GM21576 (cell line): ENCODE data around the gene MMGT1.
"Not testable (repeated sequence)": the region's sequence is repeated elsewhere in the genome, so short reads cannot be mapped to it uniquely, and the experiment has no call there.

Experiments
- ATAC-seq: cut with Tn5 transposase; IDR thresholded peaks from one replicate; pipeline ENCODE4 v1.9.1; 2021; ENCODE audit warnings: mild to moderate bottlenecking, moderate library complexity; ENCODE audit not compliant: unreplicated experiment

Gene MMGT1

GRCh38 chrX:135927897-135928296 lies 45.9 kb downstream of the MMGT1 start:
- no peak for ATAC-seq

GRCh38 chrX:135923353-135923752 lies 50.4 kb downstream of the MMGT1 start:
- no peak for ATAC-seq

- not testable (repeated sequence) for ATAC-seq
Observed at GRCh38 chrX:135920516-135920915, 53.3 kb downstream of the MMGT1 start.

GRCh38 chrX:135914404-135914803 lies 59.4 kb downstream of the MMGT1 start:
- ATAC-seq, result no peak
